Astrocyte of the cerebellum (primary cell): Measurements from ENCODE around the gene EXOC8.
A peak's percentile ranks its signal among the peaks of the same experiment; 100 is the strongest.

Source experiments
- DNase-seq: peaks from one replicate; pipeline ENCODE4 v3.0.0-alpha.2; 2011; ENCODE audit warnings: low read depth
- H3K4me3 ChIP-seq: 2 replicates; pipeline ENCODE4 v1.5.1; 2011; ENCODE audit warnings: mild to moderate bottlenecking, low read depth, low read length, moderate library complexity
- CTCF ChIP-seq: IDR thresholded peaks from 2 replicates; pipeline ENCODE4 v1.5.1; 2012; ENCODE audit warnings: low read length, low read depth, moderate library complexity, mild to moderate bottlenecking; ENCODE audit errors: missing control alignments
- in situ Hi-C: cut with HindIII; loops from 2 replicates; pipeline ENCODE4 v1.10.0; 2017; ENCODE audit warnings: low sequenced_read_pairs

EXOC8 gene

GRCh38 chr1:231337472-231338269, at the start of gene EXOC8:
TSS of gene EXOC8 (minus strand) at chr1:231337852. CDS start at chr1:231337745, 107 bp downstream.
- peak; percentile 4 for TF ChIP-seq CTCF
- H3K4me3 ChIP-seq: peak within 1 kb of the TSS; percentile 78
- peak; percentile 94 for DNase-seq
- in situ Hi-C loops: no loop called here

- no peak for TF ChIP-seq CTCF
- in situ Hi-C loops: no loop called here
- no peak for DNase-seq
- no peak overlapping the region for H3K4me3 ChIP-seq
Observed at GRCh38 chr1:231386466-231386865, 48.8 kb upstream of the EXOC8 start.

GRCh38 chr1:231385416-231385748, 47.7 kb upstream of the EXOC8 start:
- H3K4me3 ChIP-seq: no peak overlapping the region
- in situ Hi-C loops: no loop called here
- no peak for DNase-seq
- no peak for TF ChIP-seq CTCF

- no peak for DNase-seq
- in situ Hi-C loops: no loop called here
- no peak for TF ChIP-seq CTCF
- no peak overlapping the region for H3K4me3 ChIP-seq
Observed at GRCh38 chr1:231384696-231385415, 47.2 kb upstream of the EXOC8 start.

- in situ Hi-C loops: no loop called here
- no peak overlapping the region for H3K4me3 ChIP-seq
- TF ChIP-seq CTCF: no peak
- DNase-seq: no peak
Observed at GRCh38 chr1:231383159-231383860, 45.7 kb upstream of the EXOC8 start.

- no peak for TF ChIP-seq CTCF
- H3K4me3 ChIP-seq: no peak overlapping the region
- no peak for DNase-seq
- in situ Hi-C loops: no loop called here
Observed at GRCh38 chr1:231382426-231382825, 44.8 kb upstream of the EXOC8 start.
